ENCODE measurements around the gene SLC16A13.
A peak's percentile ranks its signal among the peaks of the same experiment; 100 is the strongest.

- peak; percentile 88 for TF ChIP-seq POLR2A (IDR thresholded peaks at IDR 0.05; ENCODE audit: low read depth, low read length)
- peak; percentile 92 for TF ChIP-seq POLR2AphosphoS5 (IDR thresholded peaks at IDR 0.05; ENCODE audit: low read depth, low read length)
- peak; percentile 78; the same call in 1 of the 2 replicates for TF ChIP-seq TAF1 (IDR thresholded peaks at IDR 0.05; ENCODE audit: borderline replicate concordance, low read depth, low read length)
Measured at GRCh38 chr17:7014995-7015958, 20.5 kb upstream of the SLC16A13 start.

Measured in GM12892 (cell line).